HL-60 (cell line): ENCODE results near the gene MINDY3.

Experiments
- DNase-seq, 2 experiments: peaks; one replicate each; pipeline ENCODE4 v3.0.0-alpha.2; 2010 to 2020; ENCODE audit warnings: low read depth in 1 of 2, low spot score in 1 of 2
- H3K27ac ChIP-seq: fragments of 250-450 bp; sonication (Bioruptor Pico); replicated peaks from 2 replicates; pipeline ENCODE4 v1.5.1; 2020; ENCODE audit warnings: mild to moderate bottlenecking, moderate library complexity
- H3K27me3 ChIP-seq: fragments of 250-450 bp; sonication (Bioruptor Pico); 2 replicates; pipeline ENCODE4 v1.5.1; 2021; ENCODE audit warnings: mild to moderate bottlenecking, moderate library complexity; ENCODE audit not compliant: insufficient read depth, poor library complexity, severe bottlenecking
- H3K4me3 ChIP-seq: replicated peaks from 2 replicates; pipeline ENCODE4 v1.5.1; 2011; ENCODE audit warnings: mild to moderate bottlenecking, control low read depth, low read length; ENCODE audit not compliant: insufficient read depth
- CTCF ChIP-seq: IDR thresholded peaks from one replicate; pipeline ENCODE4 v1.5.1; 2011; ENCODE audit warnings: low read length, control low read depth, inconsistent platforms; ENCODE audit not compliant: insufficient read depth
- GABPA ChIP-seq: IDR thresholded peaks from 2 replicates; pipeline ENCODE4 v1.6.1; 2012; ENCODE audit warnings: low read depth
- POLR2AphosphoS5 ChIP-seq: IDR thresholded peaks from 2 replicates; pipeline ENCODE4 v1.6.1; 2012; ENCODE audit warnings: low read depth
- REST ChIP-seq: IDR thresholded peaks from 2 replicates; pipeline ENCODE4 v1.6.1; 2012; ENCODE audit warnings: low read depth; ENCODE audit not compliant: insufficient replicate concordance
- SPI1 ChIP-seq: IDR thresholded peaks from 2 replicates; pipeline ENCODE4 v1.6.1; 2012; ENCODE audit warnings: low read depth, mild to moderate bottlenecking, borderline replicate concordance

The MINDY3 gene

GRCh38 chr10:15789793-15790525, 70.3 kb downstream of the MINDY3 start:
- H3K27me3 ChIP-seq, result no peaks in the 10 kb centered on the region
- H3K27ac ChIP-seq, result no peak overlapping the region
- TF ChIP-seq POLR2AphosphoS5 (no peak), SPI1 (no peak), GABPA (no peak), CTCF (no peak), REST (no peak)
- DNase-seq, result no peak
- H3K4me3 ChIP-seq, result no peak overlapping the region

- Histone ChIP-seq H3K4me3 (no peak overlapping the region), H3K27me3 (no peaks in the 10 kb centered on the region), H3K27ac (no peak overlapping the region)
- TF ChIP-seq CTCF, result no peak
- TF ChIP-seq GABPA, result no peak
- TF ChIP-seq SPI1, result no peak
- TF ChIP-seq POLR2AphosphoS5, result no peak
- no peak for TF ChIP-seq REST
- no peak for DNase-seq
Observed at GRCh38 chr10:15787426-15787825, 72.9 kb downstream of the MINDY3 start.

- no peak for DNase-seq
- TF ChIP-seq GABPA (no peak), SPI1 (no peak), CTCF (no peak), REST (no peak), POLR2AphosphoS5 (no peak)
- H3K27me3 ChIP-seq, result no peaks in the 10 kb centered on the region
Observed at GRCh38 chr10:15784662-15785300, 75.5 kb downstream of the MINDY3 start.

More at GRCh38 chr10:15784662-15785300, 75.5 kb downstream of the MINDY3 start:
- H3K27ac ChIP-seq, result no peak overlapping the region
- no peak overlapping the region for H3K4me3 ChIP-seq
